ENCODE data around the gene TMEM139. TPM values are rescaled to one million over a fixed set of nuclear protein-coding genes. Genes with fewer than 3 reads are reported as not detected.

Gene TMEM139
- total RNA-seq, 1 donor from 2014 or later, result 0.47 TPM

- no peak for TF ChIP-seq CTCF (IDR thresholded peaks at IDR 0.05)
- no peaks in the 10 kb centered on the region for H3K9me3 Mint-ChIP-seq
- H3K4me1 Mint-ChIP-seq, result no peaks in the 10 kb centered on the region
- ChIA-PET POLR2A (no interaction called here), CTCF (no interaction called here)
- no peak overlapping the region for H3K27ac Mint-ChIP-seq
- intact Hi-C loops (cut with micrococcal nuclease), result no loop called here
- H3K27me3 Mint-ChIP-seq, result peaks cover 20% of the 10 kb centered on the region
- ATAC-seq (ENCODE audit: low read depth), result no peak
- no peak for DNase-seq
- H3K36me3 Mint-ChIP-seq (ENCODE audit: low read depth), result no peaks in the 10 kb centered on the region
- H3K4me3 Mint-ChIP-seq, result no peak overlapping the region
These were observed 52.5 kb downstream of the TMEM139 start for GRCh38 chr7:143337216-143337615.

Other genes starting within 250 kb of the TMEM139 start
- not detected in 2 replicates for gene OR6V1, start 232.6 kb upstream of the TMEM139 start, total RNA-seq
- gene PIP, start 152.9 kb upstream of the TMEM139 start, total RNA-seq, result not detected in 2 replicates
- gene TAS2R39, start 101.5 kb upstream of the TMEM139 start, total RNA-seq, result not detected in 2 replicates
- gene TAS2R40, start 62.9 kb upstream of the TMEM139 start, total RNA-seq, result not detected in 2 replicates
- gene GSTK1, start 21.5 kb upstream of the TMEM139 start, total RNA-seq, result 144 and 150 TPM in 2 replicates
- gene CASP2, start 3.4 kb downstream of the TMEM139 start, total RNA-seq, result 59.5 and 62.2 TPM in 2 replicates
- not detected in 2 replicates for gene CLCN1, start 31.2 kb downstream of the TMEM139 start, total RNA-seq
- not detected in 2 replicates for gene FAM131B, start 77.8 kb downstream of the TMEM139 start, total RNA-seq
- gene ZYX, start 96.4 kb downstream of the TMEM139 start, total RNA-seq, result 87.5 and 101 TPM in 2 replicates
- gene EPHA1, start 123.9 kb downstream of the TMEM139 start, total RNA-seq, result not detected in 2 replicates
- gene TAS2R60, start 158.5 kb downstream of the TMEM139 start, total RNA-seq, result not detected in 2 replicates
- not detected in 2 replicates for gene TAS2R41, start 192.9 kb downstream of the TMEM139 start, total RNA-seq

Measured in activated B cell treated with CpG ODN at 0.5 μM for 24 hours (primary cell).